Stimulated activated CD4-positive, alpha-beta T cell treated with anti-CD3 and anti-CD28 coated beads, Interleukin-4, amount 100 ng/mL, for 4 hours (primary cell): ENCODE measurements around the gene EBF3.

Source experiments
- DNase-seq, 2 experiments: peaks; one replicate each; pipeline ENCODE4 v3.0.0-alpha.2; 2020

EBF3 gene

DNA sequence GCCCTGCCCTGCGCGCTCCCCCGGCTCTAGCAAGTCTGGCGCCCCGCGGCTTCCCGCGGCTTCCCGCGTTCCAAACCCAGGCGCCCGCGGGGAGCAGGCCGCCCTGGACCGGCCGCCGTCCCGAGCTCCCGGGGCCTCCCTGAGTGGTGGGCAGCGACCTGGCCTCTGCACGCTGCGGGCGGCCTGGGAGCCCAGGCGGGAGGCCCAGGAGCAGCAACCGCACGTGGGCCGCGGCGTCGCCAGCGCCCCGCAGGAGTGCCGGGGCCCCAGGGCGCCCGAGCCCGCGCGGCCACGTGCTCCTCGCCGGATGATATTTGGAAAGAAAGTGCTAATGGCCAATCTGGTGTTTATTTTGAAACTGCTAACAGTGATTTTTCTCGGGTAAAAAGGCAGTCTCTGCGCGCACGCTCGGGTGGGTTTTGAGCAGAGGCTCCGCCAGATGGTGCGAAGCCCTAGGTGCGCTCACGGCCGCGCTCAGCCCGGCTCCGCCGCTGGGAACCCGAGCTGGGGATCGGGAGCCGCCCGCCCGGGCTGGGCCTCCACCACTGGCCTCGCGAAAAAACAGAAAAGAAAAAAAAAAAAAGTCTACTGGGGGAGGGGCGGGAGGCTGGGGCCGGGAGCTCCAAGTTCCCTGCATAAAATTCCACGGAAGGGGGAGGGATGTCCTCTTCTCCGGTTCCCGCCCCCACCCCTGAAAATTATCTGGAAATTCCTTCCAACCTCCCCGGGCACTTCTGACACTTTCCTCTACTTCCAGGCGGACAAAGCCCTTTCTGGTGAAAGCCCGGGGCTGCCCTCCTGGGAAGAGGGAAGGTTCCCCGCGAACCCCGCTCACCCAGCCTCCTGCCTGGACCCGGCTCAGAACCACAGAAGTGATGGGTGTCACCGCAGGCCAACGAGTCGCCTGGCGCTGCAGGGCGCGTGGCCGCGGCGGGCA, 4.3 kb downstream of the EBF3 start:
- DNase-seq = no peak

DNA sequence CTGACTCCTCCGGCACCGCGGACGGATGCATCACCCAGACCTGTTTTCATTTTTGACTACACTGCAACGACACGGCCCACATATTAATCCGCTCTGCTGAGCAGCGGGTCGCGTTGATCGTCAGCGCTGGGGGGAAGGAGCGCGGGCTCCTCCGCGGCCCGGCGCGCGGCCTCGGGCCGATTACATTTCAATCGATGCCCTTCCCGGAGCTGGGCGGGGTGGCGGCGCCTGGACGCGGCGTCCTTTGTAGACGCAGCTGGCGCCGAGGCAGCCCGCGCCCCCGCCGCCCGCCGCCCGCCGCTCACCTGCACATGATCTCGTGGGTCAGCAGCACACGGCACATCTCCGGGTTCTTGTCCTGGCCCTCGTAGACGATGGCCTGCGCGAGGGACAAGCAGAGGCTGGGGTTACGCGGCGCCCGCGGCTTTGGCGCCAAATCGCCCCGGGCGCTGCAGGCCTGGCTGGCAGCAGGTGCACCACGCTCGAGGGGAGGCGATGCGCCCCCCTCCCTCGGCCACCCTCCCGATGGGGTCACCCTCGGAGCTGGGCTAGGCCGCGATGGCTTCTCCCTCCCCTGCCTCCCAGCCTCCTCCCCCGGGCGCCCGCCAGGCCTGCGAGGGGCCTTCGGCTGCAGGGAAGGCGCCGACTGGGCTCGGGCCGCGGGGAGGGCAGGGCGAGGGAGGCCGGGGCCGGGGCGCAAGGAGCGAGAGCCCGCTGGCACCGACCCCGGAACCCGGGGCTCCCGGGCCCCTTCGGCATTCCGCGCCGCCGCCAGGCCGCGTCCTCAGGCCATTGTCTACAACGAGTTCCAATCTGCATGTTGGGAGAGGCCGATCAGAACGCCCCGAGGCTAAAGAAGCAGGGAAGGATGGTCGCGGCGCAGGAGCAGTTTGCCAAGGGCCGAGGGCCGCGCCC, 5.2 kb downstream of the EBF3 start:
- DNase-seq = no peak

GRCh38 chr10:129958148-129958628, 5.9 kb downstream of the EBF3 start:
- DNase-seq = no peak

DNA sequence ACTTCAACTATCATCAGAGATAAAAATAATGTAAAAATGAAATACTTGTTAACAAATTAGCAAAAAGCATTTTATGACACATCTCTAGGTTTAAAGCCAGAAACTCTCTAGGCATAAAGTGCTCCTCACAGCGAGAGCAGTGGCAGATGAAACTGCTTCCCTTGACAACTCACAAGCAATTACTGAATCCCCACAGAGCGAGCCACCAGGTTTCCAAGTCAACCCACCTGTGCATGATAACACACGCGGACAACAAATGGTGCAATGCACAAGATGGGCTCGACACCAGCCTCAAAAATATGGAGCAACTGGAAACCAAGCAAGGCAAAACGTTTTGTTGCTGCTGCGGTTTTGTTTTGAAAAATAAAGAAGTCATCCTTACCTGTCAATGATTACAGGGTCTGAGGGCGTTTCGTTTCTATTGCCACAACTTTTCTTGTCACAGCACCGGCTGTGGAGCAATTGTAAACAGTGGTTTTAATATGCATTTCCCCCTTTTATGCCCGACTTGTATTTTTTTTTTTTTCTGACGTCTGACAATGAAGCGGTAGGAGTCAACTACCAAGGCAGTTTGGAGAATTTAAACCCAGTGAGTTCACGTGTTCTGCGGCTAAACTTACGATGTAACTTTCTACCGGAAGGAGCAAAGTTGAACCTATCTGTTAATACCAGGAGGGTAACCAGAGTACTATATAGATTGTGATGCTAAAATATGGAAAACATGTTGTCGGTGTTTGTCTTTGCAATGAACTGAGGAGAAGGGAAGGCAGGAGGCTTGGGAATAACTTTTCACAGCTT, 7.0 kb downstream of the EBF3 start:
- no peak for DNase-seq

DNA sequence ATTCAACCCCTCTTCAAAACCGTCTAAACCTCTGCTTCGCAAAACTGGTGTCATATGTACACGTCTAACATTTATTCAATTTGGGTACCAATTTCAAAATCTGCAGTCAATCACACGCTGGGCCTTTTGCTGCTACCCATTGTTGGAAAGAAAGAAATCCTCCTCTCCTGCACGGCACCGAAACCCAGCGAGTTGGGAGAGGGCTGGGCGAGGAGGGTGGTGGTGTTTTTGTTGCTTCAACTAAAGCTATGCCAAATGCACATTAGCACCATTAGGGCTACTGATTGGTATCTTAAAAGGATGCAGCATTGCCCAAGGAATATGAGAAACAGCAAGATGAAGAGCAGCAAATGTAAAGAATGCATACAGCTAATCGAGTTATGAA, 7.8 kb downstream of the EBF3 start:
- DNase-seq = no peak

- no peak for DNase-seq
Observed at GRCh38 chr10:129955601-129956285, 8.3 kb downstream of the EBF3 start.

DNA sequence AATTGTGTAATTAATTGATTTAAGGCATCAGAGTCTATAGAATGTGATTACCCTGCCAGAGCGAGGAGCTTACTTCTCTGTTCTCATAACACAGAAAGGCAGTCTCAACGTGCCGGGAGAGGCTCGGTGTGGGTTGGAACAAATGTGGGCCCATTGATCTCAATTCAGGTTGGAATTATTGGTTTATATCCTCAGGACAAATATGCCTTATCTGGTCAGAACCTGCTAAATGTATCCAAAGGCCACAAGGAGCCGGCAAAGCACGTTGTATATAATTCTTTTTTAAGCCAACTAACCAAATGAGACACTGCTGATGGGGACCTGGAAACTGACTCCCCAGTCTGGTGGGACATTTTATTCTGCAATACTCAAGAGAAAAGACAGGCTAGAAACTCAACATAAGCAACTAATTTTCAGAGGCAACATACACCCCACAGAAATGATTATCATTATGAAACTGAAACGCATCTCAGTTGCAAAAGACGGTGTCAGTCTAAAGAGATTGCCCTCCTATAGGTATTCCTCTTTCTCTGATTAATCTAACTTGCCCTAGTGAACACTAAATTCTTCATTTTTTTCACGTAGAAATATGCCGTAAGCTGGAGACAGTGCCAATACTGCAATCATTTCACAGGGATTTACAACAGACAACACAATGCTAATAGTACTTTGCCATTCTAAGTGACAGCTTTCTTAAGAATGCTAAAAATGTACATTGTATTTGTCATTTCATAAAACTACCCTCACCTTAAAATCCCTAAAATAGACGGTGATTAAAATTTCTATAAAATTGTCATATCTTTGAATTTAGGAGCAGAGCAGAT, 9.4 kb downstream of the EBF3 start:
- DNase-seq = no peak

DNA sequence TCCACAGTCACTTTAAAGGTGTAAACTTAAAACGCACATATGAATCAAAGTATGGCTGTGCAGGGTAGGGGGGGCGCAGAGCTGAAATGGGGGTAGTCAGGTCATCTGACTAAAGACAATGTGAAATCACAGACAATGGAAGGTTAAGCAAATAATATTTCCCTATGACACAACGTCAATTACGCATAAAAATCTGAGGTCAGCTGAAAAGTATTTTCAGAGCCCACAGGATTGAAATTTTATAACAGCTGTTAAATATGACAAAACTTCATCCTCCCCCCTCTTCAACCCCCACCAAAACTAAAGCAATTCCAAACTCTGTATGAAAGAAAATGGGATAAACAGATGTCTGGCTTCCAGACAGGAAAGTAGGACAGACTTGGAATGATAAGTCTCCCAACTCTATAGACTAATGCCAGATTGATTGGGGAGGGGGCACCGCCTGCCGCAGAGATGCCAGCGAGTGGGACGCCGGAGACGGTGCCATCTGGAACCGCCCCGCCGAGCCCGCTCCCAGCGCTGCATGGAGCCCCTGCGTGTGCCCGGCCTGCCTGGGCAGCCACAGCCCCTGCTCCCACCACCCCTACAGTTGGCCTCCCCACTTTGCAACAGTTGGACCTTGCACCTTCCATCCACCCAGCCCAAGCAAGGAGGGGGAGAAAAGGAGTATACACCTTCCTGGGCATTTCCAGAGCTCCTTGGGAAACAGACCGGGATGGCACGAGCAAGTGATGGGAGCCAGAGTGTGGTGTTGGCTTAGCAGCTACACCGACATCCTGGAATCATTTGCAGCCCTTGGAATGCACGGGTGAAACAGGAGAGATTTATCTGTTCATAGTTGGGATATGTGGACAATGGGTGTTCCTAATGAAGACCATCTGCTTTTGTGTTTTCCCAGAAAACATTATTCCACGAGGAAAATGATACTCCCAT, 10.7 kb downstream of the EBF3 start:
- DNase-seq = no peak

DNA sequence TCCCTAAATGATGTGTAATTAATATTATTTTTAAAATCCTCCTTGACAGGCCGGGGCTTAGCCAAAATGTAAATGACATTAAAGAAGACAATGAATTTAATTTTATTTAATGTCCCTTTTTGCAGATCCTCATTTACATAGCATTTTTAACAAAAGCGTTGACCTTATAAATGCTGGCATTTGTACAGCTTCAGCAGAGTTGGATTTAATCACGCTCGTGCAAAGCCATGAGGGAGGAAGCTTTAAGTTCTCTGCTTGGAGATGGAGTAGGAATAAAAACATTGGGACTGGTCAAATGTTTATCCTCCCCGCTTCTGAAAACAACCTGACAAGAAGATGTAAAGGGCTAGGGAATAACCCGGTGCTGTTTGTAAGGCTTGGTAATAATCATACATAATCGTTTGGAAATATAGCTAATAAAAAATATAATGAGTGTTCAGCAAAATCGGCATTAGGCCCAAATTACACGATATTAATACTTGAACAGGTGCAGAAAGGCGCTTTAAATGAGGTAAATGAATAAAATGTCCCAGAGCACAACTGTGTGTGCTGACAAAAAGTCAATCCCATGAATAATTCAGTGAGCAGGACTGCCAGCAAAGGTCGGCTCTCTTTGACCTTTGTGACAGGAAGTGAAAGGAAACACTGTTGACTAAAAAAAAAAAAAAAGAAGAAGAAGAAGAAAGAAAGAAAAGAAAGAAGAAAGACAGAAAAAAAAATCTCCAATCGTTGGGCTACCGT, 11.5 kb downstream of the EBF3 start:
- DNase-seq = no peak

GRCh38 chr10:129951970-129952265, 12.2 kb downstream of the EBF3 start:
- DNase-seq = no peak

GRCh38 chr10:129951101-129951969, 12.7 kb downstream of the EBF3 start:
- DNase-seq = no peak

DNA sequence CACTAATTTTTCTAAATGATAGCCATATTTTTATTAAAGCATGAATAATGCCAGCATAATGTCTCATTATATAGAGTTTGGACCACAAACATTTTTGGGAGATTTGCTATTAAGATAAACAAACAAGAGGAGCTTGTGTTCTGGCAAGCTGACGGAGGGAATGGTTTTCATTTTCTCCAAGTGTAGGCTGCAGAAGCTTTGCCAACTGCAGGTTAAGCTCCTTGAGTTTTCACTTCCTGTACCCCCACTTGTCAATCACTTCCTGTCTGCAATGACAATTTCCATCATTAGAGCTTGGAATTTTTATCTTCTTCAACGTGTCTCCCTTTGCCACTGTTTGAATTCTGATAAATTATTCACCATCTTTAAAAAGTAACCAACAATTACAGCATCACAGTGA, 13.4 kb downstream of the EBF3 start:
- no peak for DNase-seq

DNA sequence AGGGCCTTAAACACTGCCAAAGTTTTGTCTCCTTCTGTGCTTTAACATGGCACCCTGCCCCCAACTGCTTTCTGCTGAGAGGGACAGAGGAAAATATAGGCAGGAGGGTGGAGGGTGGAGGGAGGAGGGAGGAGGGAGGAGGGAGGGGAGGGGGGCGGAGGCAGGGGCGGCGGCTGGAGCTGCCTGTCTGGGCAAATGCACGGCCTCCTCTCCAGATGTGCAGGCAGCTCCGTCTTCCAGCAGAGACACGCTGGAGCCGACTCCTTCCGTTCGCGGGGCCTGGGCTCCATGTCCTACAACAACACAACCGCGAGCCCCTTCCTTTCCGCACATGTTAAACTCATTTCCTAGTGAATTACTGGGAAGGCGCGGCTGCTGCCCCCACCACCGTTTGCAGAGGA, 14.2 kb downstream of the EBF3 start:
- DNase-seq = no peak

- no peak for DNase-seq
Observed at GRCh38 chr10:129949411-129949810, 14.7 kb downstream of the EBF3 start.

DNA sequence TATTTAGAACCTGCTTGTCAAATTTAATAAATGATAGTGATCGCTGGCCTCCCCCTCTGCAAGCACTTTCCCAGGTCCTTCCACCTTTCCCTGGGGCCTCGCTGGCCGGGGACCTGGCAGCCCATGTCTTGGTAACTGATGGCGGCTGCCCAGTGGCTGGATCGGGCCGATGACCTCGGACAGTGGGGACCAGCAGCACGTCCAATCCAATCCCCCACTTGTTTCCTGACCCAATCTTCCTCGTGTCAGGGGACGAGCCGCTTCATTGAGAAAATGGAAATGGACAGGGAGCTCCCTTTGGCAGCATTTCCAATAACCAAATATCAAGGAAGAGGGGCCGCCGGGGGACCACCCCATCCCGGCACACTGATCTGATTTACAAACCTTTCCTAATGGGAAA, 17.2 kb downstream of the EBF3 start:
- DNase-seq = no peak

DNA sequence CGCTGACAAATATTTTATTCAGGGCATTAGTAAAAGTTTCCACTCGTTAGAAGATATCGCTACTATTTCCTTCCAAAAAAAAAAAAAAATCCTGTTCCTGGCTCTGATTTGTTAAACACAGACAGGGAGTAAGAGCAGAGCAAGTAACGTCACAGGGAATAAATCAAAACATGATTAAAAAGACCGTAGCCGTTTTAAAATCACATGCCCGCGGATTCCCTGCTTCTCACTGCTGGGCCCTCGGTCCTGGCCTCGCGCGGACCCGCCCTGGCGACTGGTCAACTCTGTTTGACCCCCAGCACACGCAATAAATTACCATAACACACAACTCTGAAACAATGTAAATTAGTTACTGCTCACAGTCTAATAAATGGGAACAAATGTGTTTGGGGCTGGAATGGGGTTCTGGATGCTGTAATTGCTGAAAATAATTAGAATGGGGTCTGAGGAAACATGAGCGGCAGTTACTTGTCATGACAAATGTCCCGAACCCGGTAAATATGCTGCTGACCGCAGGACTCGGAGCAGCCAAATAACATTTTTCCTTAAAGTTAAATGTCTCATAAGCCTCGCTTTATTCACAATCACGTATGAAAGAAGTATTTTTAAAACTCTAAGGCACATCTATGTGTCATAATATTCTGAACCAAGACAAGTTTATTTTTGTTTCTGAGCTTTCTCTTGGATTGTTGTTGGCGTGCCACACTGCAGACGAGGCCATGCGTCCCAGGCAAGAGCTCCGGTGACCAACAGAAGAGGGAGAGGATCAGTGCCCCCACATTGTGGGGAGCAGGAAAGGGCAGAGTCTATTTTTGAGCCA, 17.9 kb downstream of the EBF3 start:
- DNase-seq = no peak

DNA sequence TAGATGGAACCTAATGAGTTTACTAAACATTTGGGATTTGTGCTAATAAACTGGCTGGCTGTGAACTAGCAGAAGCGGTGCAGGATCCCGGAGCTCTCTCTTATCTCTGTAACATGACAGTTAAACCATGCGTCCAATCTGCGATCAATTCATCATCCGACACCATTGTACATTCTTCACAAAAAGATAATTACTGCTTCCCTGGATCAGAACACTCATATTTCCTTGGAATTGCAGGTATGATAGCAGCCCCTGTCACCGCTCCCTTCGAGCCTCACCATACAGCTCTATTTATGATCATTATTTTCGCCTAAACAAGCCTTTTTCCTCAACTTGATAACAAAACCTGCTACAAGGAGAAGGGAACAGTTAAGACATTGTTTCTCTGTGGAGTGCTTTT, 18.5 kb downstream of the EBF3 start:
- no peak for DNase-seq

GRCh38 chr10:129945064-129945463, 19.0 kb downstream of the EBF3 start:
- no peak for DNase-seq
